T-helper 2 cell treated with Interferon-gamma antibody and Interleukin-4, amounts not matched to agents 5 μg/mL and 100 μg/mL, for 36 hours (primary cell): ENCODE data around the gene C6orf89.
"Not testable (repeated sequence)": the region's sequence is repeated elsewhere in the genome, so short reads cannot be mapped to it uniquely, and the experiment has no call there.

Experiments used
- DNase-seq: peaks from one replicate; pipeline ENCODE4 v3.0.0; 2021; ENCODE audit warnings: low spot score
- H3K27ac Mint-ChIP-seq: one replicate; pipeline ENCODE4 v1.8.0; 2021; ENCODE audit warnings: mild to moderate bottlenecking, mixed read lengths
- H3K27me3 Mint-ChIP-seq: one replicate; pipeline ENCODE4 v1.8.0; 2021; ENCODE audit warnings: low read depth, mixed read lengths
- H3K36me3 Mint-ChIP-seq: one replicate; pipeline ENCODE4 v1.8.0; 2021; ENCODE audit warnings: low read depth, mixed read lengths
- H3K4me1 Mint-ChIP-seq: one replicate; pipeline ENCODE4 v1.8.0; 2021; ENCODE audit warnings: low read depth, mixed read lengths
- H3K4me3 Mint-ChIP-seq: one replicate; pipeline ENCODE4 v1.8.0; 2022; ENCODE audit warnings: mild to moderate bottlenecking, moderate library complexity, mixed read lengths
- H3K9me3 Mint-ChIP-seq: one replicate; pipeline ENCODE4 v1.8.0; 2021; ENCODE audit warnings: mixed read lengths

C6orf89 gene

GRCh38 chr6:36947570-36948351, 62.0 kb downstream of the C6orf89 start:
- Mint-ChIP-seq H3K36me3 (no peaks in the 10 kb centered on the region), H3K4me1 (peaks cover 29% of the 10 kb centered on the region), H3K4me3 (peak overlapping the region; percentile 43), H3K27ac (no peak overlapping the region), H3K9me3 (no peaks in the 10 kb centered on the region), H3K27me3 (peaks cover 14% of the 10 kb centered on the region)
- DNase-seq: no peak

- H3K27ac Mint-ChIP-seq, H3K9me3 Mint-ChIP-seq, H3K36me3 Mint-ChIP-seq, DNase-seq, H3K4me3 Mint-ChIP-seq: not testable (repeated sequence)
- peaks cover 14% of the 10 kb centered on the region for H3K27me3 Mint-ChIP-seq
- peaks cover 35% of the 10 kb centered on the region for H3K4me1 Mint-ChIP-seq
These were observed 63.3 kb downstream of the C6orf89 start for GRCh38 chr6:36949076-36949475.

- Mint-ChIP-seq H3K27me3 (peaks cover 11% of the 10 kb centered on the region), H3K9me3 (no peaks in the 10 kb centered on the region), H3K27ac (no peak overlapping the region), H3K4me1 (peaks cover 40% of the 10 kb centered on the region), H3K4me3 (no peak overlapping the region), H3K36me3 (no peaks in the 10 kb centered on the region)
- no peak for DNase-seq
These were observed 63.9 kb downstream of the C6orf89 start for GRCh38 chr6:36949636-36950035.

- H3K4me3 Mint-ChIP-seq: peak overlapping the region; percentile 33
- no peak for DNase-seq
- H3K9me3 Mint-ChIP-seq: no peaks in the 10 kb centered on the region
- H3K36me3 Mint-ChIP-seq: no peaks in the 10 kb centered on the region
- H3K4me1 Mint-ChIP-seq: peaks cover 39% of the 10 kb centered on the region
- H3K27me3 Mint-ChIP-seq: peaks cover 21% of the 10 kb centered on the region
- no peak overlapping the region for H3K27ac Mint-ChIP-seq
These were observed 68.1 kb downstream of the C6orf89 start for GRCh38 chr6:36953931-36954261.

GRCh38 chr6:36954262-36954931, 68.6 kb downstream of the C6orf89 start, which contains the start of gene PI16:
Gene PI16, plus strand, starts transcription at chr6:36954738. Its CDS starts 23 bp downstream, at chr6:36954761.
- peak; percentile 35 for DNase-seq
- no peaks in the 10 kb centered on the region for H3K9me3 Mint-ChIP-seq
- peak within 1 kb of the TSS; percentile 33 for H3K4me3 Mint-ChIP-seq
- H3K27ac Mint-ChIP-seq: no peak within 1 kb of the TSS
- peaks cover 35% of the 10 kb centered on the region for H3K4me1 Mint-ChIP-seq
- peaks cover 21% of the 10 kb centered on the region for H3K27me3 Mint-ChIP-seq
- H3K36me3 Mint-ChIP-seq: no peaks in the 10 kb centered on the region

GRCh38 chr6:36955136-36955535, 69.4 kb downstream of the C6orf89 start:
- no peaks in the 10 kb centered on the region for H3K9me3 Mint-ChIP-seq
- no peak overlapping the region for H3K27ac Mint-ChIP-seq
- peaks cover 19% of the 10 kb centered on the region for H3K27me3 Mint-ChIP-seq
- H3K36me3 Mint-ChIP-seq: no peaks in the 10 kb centered on the region
- DNase-seq: no peak
- H3K4me1 Mint-ChIP-seq: peaks cover 31% of the 10 kb centered on the region
- H3K4me3 Mint-ChIP-seq: peak overlapping the region; percentile 16

- H3K27ac Mint-ChIP-seq: peak overlapping the region; percentile 50
- no peak for DNase-seq
- H3K4me3 Mint-ChIP-seq: peak overlapping the region; percentile 16
- H3K4me1 Mint-ChIP-seq: peaks cover 34% of the 10 kb centered on the region
- peaks cover 19% of the 10 kb centered on the region for H3K27me3 Mint-ChIP-seq
- no peaks in the 10 kb centered on the region for H3K36me3 Mint-ChIP-seq
- H3K9me3 Mint-ChIP-seq: no peaks in the 10 kb centered on the region
These were observed 70.1 kb downstream of the C6orf89 start for GRCh38 chr6:36955671-36956445.

- Mint-ChIP-seq H3K27ac (peak overlapping the region; percentile 50), H3K27me3 (peaks cover 19% of the 10 kb centered on the region), H3K4me1 (peaks cover 34% of the 10 kb centered on the region), H3K9me3 (no peaks in the 10 kb centered on the region), H3K4me3 (no peak overlapping the region), H3K36me3 (no peaks in the 10 kb centered on the region)
- DNase-seq: no peak
These were observed 70.7 kb downstream of the C6orf89 start for GRCh38 chr6:36956446-36956820.

GRCh38 chr6:36957773-36958271, 72.1 kb downstream of the C6orf89 start:
- Mint-ChIP-seq H3K27ac (no peak overlapping the region), H3K9me3 (no peaks in the 10 kb centered on the region), H3K27me3 (peaks cover 18% of the 10 kb centered on the region), H3K4me3 (no peak overlapping the region), H3K36me3 (no peaks in the 10 kb centered on the region), H3K4me1 (peaks cover 39% of the 10 kb centered on the region)
- DNase-seq: no peak

- DNase-seq: no peak
- Mint-ChIP-seq H3K9me3 (no peaks in the 10 kb centered on the region), H3K36me3 (no peaks in the 10 kb centered on the region), H3K27ac (no peak overlapping the region), H3K4me3 (no peak overlapping the region), H3K4me1 (peaks cover 43% of the 10 kb centered on the region), H3K27me3 (peaks cover 14% of the 10 kb centered on the region)
These were observed 73.2 kb downstream of the C6orf89 start for GRCh38 chr6:36958775-36959554.

GRCh38 chr6:36959555-36960250, 74.0 kb downstream of the C6orf89 start:
- Mint-ChIP-seq H3K36me3 (no peaks in the 10 kb centered on the region), H3K4me1 (peaks cover 39% of the 10 kb centered on the region), H3K4me3 (no peak overlapping the region), H3K9me3 (no peaks in the 10 kb centered on the region), H3K27ac (no peak overlapping the region), H3K27me3 (peaks cover 14% of the 10 kb centered on the region)
- no peak for DNase-seq

- H3K4me3 Mint-ChIP-seq: no peak overlapping the region
- H3K27ac Mint-ChIP-seq: no peak overlapping the region
- H3K9me3 Mint-ChIP-seq: no peaks in the 10 kb centered on the region
- peaks cover 6% of the 10 kb centered on the region for H3K27me3 Mint-ChIP-seq
- H3K4me1 Mint-ChIP-seq: peaks cover 27% of the 10 kb centered on the region
- no peak for DNase-seq
- H3K36me3 Mint-ChIP-seq: peaks cover 4% of the 10 kb centered on the region
These were observed 76.0 kb downstream of the C6orf89 start for GRCh38 chr6:36961441-36962435.
